Measurements from ENCODE around the gene ZMIZ2. TPM values are rescaled to one million over a fixed set of nuclear protein-coding genes. Genes with fewer than 3 reads are reported as not detected.
"Not testable (repeated sequence)": the region's sequence is repeated elsewhere in the genome, so short reads cannot be mapped to it uniquely, and the experiment has no call there.

Gene ZMIZ2
- total and polyA plus RNA-seq, 9 of the 15 experiments (the other 6 are each of a cell fraction or from before 2014, with no cell fraction given): 0.13 to 40.3 (median 4.9) TPM

DNA sequence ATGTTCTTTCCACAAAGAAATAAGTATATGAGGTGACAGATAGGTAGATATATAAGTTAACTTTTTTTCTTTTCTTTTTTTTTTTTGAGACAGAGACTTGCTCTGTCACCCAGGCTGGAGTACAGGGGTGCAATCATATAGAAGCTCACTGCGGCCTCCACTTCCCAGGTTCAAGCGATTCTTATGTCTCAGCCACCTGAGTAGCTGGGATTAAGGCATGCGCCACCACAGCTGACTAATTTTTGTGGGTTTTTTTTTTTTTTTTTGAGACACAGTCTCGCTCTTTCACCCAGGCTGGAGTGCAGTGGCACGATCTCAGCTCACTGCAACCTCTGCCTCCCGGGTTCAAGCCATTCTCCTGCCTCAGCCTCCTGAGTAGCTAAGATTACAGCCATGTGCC is 15.7 kb upstream of the ZMIZ2 start:
- H3K36me3 ChIP-seq (ENCODE audit: control insufficient read depth, insufficient read depth, low read length); H4K20me1 ChIP-seq (replicated peaks; ENCODE audit: control insufficient read depth, insufficient read depth, low read length); H3K27me3 ChIP-seq (ENCODE audit: control insufficient read depth in 2 of 2, insufficient read depth in 2 of 2, low read length in 2 of 2); BruUV-seq (replicated peaks); DNase-seq (ENCODE audit: extremely low read depth in 1 of 4, low spot score in 3 of 4); H3K9me3 ChIP-seq (replicated peaks; ENCODE audit: control insufficient read depth, insufficient read depth, low read depth, low read length); H2AFZ ChIP-seq (ENCODE audit: low read depth, low read length); H3K4me2 ChIP-seq (ENCODE audit: insufficient read depth, low read length); H3K9me1 ChIP-seq (ENCODE audit: control insufficient read depth, insufficient read depth, low read length); H3K27ac ChIP-seq (ENCODE audit: extremely low read depth, low read depth, low read length); intact Hi-C loops (cut with micrococcal nuclease); H3K79me2 ChIP-seq (ENCODE audit: control insufficient read depth, insufficient read depth, low read length); in situ Hi-C loops (cut with MboI); H3K4me3 ChIP-seq; H3K9ac ChIP-seq (ENCODE audit: insufficient read depth in 1 of 2, low read depth in 2 of 2, low read length in 2 of 2); H3K4me1 ChIP-seq (replicated peaks in 1 of 2; ENCODE audit: control insufficient read depth in 2 of 2, insufficient read depth in 2 of 2, low read length in 2 of 2); CTCF ChIA-PET (ENCODE audit: low intra/inter-chr PET ratio); FAIRE-seq; ATAC-seq: not testable (repeated sequence)
- WGBS (ENCODE audit: insufficient coverage, low coverage, missing lambda C conversion rate): 75% methylated on average over 6 of the region's 6 CpGs
- POLR2A ChIA-PET: interaction anchor here (0.9 kb wide), 1 partner anchor 9 kb away, joined by 3 read pairs; no protein-coding TSS in a partner anchor

DNA sequence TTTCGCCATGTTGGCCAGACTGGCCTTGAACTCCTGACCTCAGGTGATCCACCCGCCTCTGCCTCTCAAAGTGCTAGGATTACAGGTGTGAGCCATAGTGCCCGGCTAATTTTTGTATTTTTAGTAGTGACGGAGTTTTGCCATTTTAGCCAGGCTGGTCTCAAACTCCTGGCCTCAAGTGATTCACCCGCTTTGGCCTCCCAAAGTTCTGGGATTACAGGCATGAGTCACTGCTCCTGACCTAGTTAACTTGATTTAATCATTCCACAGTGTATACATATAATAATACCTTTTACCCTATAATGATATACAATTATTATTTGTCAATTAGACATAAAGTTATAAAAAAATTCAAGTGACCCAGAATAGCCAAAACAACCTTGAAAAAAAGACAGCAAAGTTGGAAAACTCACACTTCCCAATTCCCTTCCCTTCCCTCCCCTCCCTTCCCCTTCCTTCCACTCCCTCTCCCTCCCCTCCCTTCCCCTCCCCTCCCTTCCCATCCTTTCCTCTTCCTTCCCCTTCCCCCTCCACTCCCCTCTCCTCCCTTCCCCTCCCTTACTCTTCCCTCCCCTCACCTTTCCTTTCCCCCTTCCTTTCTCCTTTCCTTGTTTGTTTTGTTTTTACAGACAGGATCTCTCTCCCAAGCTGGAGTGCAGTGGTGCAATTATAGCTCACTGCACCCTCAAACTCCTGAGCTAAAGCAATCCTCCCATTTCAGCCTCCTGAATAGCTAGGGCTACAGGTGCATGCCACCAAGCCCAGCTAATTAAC is 14.8 kb upstream of the ZMIZ2 start:
- Histone ChIP-seq H3K4me1 (replicated peaks in 1 of 2; ENCODE audit: control insufficient read depth in 2 of 2, insufficient read depth in 2 of 2, low read length in 2 of 2) (peaks cover 0 to 7% of the 10 kb centered on the region in 2 experiments; a peak in 2 of 5 replicates), H3K36me3 (ENCODE audit: control insufficient read depth, insufficient read depth, low read length) (no peaks in the 10 kb centered on the region), H3K9me3 (replicated peaks; ENCODE audit: control insufficient read depth, insufficient read depth, low read depth, low read length) (no peaks in the 10 kb centered on the region), H3K9me1 (ENCODE audit: control insufficient read depth, insufficient read depth, low read length) (no peaks in the 10 kb centered on the region), H3K27ac (ENCODE audit: extremely low read depth, low read depth, low read length) (no peak overlapping the region), H3K27me3 (ENCODE audit: control insufficient read depth in 2 of 2, insufficient read depth in 2 of 2, low read length in 2 of 2) (no peaks in the 10 kb centered on the region), H3K4me2 (ENCODE audit: insufficient read depth, low read length) (no peak overlapping the region), H3K9ac (ENCODE audit: insufficient read depth in 1 of 2, low read depth in 2 of 2, low read length in 2 of 2) (no peak overlapping the region), H2AFZ (ENCODE audit: low read depth, low read length) (no peak overlapping the region), H3K79me2 (ENCODE audit: control insufficient read depth, insufficient read depth, low read length) (no peaks in the 10 kb centered on the region), H4K20me1 (replicated peaks; ENCODE audit: control insufficient read depth, insufficient read depth, low read length) (no peaks in the 10 kb centered on the region), H3K4me3 (no peak overlapping the region)
- ChIA-PET POLR2A (interaction anchor here (0.6 to 1.0 kb wide), 3 partner anchors 8 to 16 kb away, joined by 3 read pairs; no protein-coding TSS in a partner anchor), CTCF (ENCODE audit: low intra/inter-chr PET ratio) (no interaction called here)
- no TSS peak for BruUV-seq (replicated peaks)
- WGBS (ENCODE audit: insufficient coverage, low coverage, missing lambda C conversion rate): 40% methylated on average over 5 of the region's 5 CpGs
- in situ Hi-C loops (cut with MboI): no loop called here
- DNase-seq (ENCODE audit: extremely low read depth in 1 of 4, low spot score in 3 of 4): no peak
- FAIRE-seq: no peak
- intact Hi-C loops (cut with micrococcal nuclease): no loop called here
- no peak for ATAC-seq
- TF ChIP-seq FOS (IDR thresholded peaks at IDR 0.05; ENCODE audit: extremely low read depth, insufficient read length): no peak
- TF ChIP-seq, protein P1, sequence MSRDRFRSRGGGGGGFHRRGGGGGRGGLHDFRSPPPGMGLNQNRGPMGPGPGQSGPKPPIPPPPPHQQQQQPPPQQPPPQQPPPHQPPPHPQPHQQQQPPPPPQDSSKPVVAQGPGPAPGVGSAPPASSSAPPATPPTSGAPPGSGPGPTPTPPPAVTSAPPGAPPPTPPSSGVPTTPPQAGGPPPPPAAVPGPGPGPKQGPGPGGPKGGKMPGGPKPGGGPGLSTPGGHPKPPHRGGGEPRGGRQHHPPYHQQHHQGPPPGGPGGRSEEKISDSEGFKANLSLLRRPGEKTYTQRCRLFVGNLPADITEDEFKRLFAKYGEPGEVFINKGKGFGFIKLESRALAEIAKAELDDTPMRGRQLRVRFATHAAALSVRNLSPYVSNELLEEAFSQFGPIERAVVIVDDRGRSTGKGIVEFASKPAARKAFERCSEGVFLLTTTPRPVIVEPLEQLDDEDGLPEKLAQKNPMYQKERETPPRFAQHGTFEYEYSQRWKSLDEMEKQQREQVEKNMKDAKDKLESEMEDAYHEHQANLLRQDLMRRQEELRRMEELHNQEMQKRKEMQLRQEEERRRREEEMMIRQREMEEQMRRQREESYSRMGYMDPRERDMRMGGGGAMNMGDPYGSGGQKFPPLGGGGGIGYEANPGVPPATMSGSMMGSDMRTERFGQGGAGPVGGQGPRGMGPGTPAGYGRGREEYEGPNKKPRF (IDR thresholded peaks at IDR 0.05; ENCODE audit: low read depth, low read length): no peak
- TF ChIP-seq, protein P2, sequence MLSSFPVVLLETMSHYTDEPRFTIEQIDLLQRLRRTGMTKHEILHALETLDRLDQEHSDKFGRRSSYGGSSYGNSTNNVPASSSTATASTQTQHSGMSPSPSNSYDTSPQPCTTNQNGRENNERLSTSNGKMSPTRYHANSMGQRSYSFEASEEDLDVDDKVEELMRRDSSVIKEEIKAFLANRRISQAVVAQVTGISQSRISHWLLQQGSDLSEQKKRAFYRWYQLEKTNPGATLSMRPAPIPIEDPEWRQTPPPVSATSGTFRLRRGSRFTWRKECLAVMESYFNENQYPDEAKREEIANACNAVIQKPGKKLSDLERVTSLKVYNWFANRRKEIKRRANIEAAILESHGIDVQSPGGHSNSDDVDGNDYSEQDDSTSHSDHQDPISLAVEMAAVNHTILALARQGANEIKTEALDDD (IDR thresholded peaks at IDR 0.05): peak; percentile 58; the same call in 1 of the 2 replicates
- TF ChIP-seq RBBP5 (IDR thresholded peaks at IDR 0.05; ENCODE audit: borderline replicate concordance, insufficient read depth, low read length, poor library complexity, severe bottlenecking): no peak
- TF ChIP-seq HNRNPK (IDR thresholded peaks at IDR 0.05; ENCODE audit: low read depth, low read length, poor library complexity, severe bottlenecking): peak; percentile 44
- TF ChIP-seq, protein P3, sequence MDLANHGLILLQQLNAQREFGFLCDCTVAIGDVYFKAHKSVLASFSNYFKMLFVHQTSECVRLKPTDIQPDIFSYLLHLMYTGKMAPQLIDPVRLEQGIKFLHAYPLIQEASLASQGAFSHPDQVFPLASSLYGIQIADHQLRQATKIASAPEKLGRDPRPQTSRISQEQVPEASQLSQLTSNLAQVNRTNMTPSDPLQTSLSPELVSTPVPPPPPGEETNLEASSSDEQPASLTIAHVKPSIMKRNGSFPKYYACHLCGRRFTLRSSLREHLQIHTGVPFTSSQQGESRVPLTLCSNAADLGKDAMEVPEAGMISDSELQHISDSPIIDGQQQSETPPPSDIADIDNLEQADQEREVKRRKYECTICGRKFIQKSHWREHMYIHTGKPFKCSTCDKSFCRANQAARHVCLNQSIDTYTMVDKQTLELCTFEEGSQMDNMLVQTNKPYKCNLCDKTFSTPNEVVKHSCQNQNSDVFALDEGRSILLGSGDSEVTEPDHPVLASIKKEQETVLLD (IDR thresholded peaks at IDR 0.05): no peak
- no peak for TF ChIP-seq RBM25 (IDR thresholded peaks at IDR 0.05; ENCODE audit: low read depth, low read length, severe bottlenecking)
- peak; percentile 12; the same call in 1 of the 2 replicates for TF ChIP-seq SMARCA4 (IDR thresholded peaks at IDR 0.05)
- TF ChIP-seq ZNF561 (CRISPR knock-in tag; conservative IDR thresholded peaks at IDR 0.05): no peak
